Endodermal cell (in vitro differentiated cells): Measurements from ENCODE around the gene ABCD1. TPM values are rescaled to one million over a fixed set of nuclear protein-coding genes. Genes with fewer than 3 reads are reported as not detected.

Experiments used
- DNase-seq: peaks from one replicate; pipeline ENCODE4 v3.0.0-alpha.2; 2017
- H3K27ac ChIP-seq: 2 replicates; pipeline ENCODE4 v1.5.1; 2013; ENCODE audit warnings: mild to moderate bottlenecking, low read depth, low read length, moderate library complexity
- H3K27me3 ChIP-seq: 2 replicates; pipeline ENCODE4 v1.6.1; 2013; ENCODE audit warnings: mild to moderate bottlenecking, low read length, moderate library complexity; ENCODE audit not compliant: insufficient read depth, control insufficient read depth, poor library complexity, severe bottlenecking
- H3K36me3 ChIP-seq: 2 replicates; pipeline ENCODE4 v1.7.0; 2013; ENCODE audit warnings: mild to moderate bottlenecking, low read length, moderate library complexity; ENCODE audit not compliant: control insufficient read depth, insufficient read depth
- H3K4me1 ChIP-seq: one replicate; pipeline ENCODE4 v1.7.0; 2013; ENCODE audit warnings: low read length; ENCODE audit not compliant: control insufficient read depth, insufficient read depth
- H3K4me3 ChIP-seq: 2 replicates; pipeline ENCODE4 v1.5.1; 2013; ENCODE audit warnings: mild to moderate bottlenecking, low read length, moderate library complexity
- H3K9ac ChIP-seq: 2 replicates; pipeline ENCODE4 v1.6.1; 2013; ENCODE audit warnings: mild to moderate bottlenecking, low read length, moderate library complexity; ENCODE audit not compliant: poor library complexity, severe bottlenecking; ENCODE audit errors: extremely low read depth
- H3K9me3 ChIP-seq: 2 replicates; pipeline ENCODE4 v1.6.1; 2013; ENCODE audit warnings: mild to moderate bottlenecking, low read length, moderate library complexity; ENCODE audit not compliant: control insufficient read depth
- H3K27ac Mint-ChIP-seq: 2 replicates; pipeline ENCODE4 v1.8.0; 2020; ENCODE audit warnings: mixed read lengths
- H3K27me3 Mint-ChIP-seq: 2 replicates; pipeline ENCODE4 v1.8.0; 2021; ENCODE audit warnings: mild to moderate bottlenecking, mixed read lengths; ENCODE audit not compliant: insufficient read depth
- H3K36me3 Mint-ChIP-seq: 2 replicates; pipeline ENCODE4 v1.8.0; 2020; ENCODE audit warnings: low read depth, mixed read lengths
- H3K4me1 Mint-ChIP-seq: 2 replicates; pipeline ENCODE4 v1.8.0; 2020; ENCODE audit warnings: mixed read lengths
- H3K4me3 Mint-ChIP-seq: 2 replicates; pipeline ENCODE4 v1.8.0; 2020; ENCODE audit warnings: mild to moderate bottlenecking, moderate library complexity, mixed read lengths
- H3K9me3 Mint-ChIP-seq: 2 replicates; pipeline ENCODE4 v1.8.0; 2020; ENCODE audit warnings: mild to moderate bottlenecking, mixed read lengths
- CTCF ChIP-seq: fragments of 200-600 bp; sonication (generic); conservative IDR thresholded peaks from 2 replicates; pipeline ENCODE4 v1.5.0; 2021; ENCODE audit warnings: antibody characterized with exemption, mild to moderate bottlenecking
- WGBS, 2 experiments: methylation state at CpG; one replicate each; pipeline versions ENCODE4 v1.1.5 to v1.1.7; 2013; ENCODE audit warnings: missing lambda C conversion rate in 2 of 2, mixed read lengths in 1 of 2; ENCODE audit not compliant: insufficient coverage in 1 of 2, insufficient read length in 1 of 2; 5-methylcytosine and 5-hydroxymethylcytosine counted together
- total RNA-seq, 2 donors: library from RNA; stranded (reverse); fragmentation: NEBNext Ultra II Directional in 1 of 2; extraction: Animal tissue kit (Norgen Biotek cat#: 25700) in 1 of 2; gene quantifications; 2 replicates in 1 of 2; 3 replicates in 1 of 2; pipeline ENCODE4 v1.2.1, GENCODE V29; 2021

Gene ABCD1
- total RNA-seq, 2 donors from 2014 or later, result 17.9 to 18.2 TPM

- no peaks in the 10 kb centered on the region for H3K4me1 ChIP-seq
- no peaks in the 10 kb centered on the region for H3K4me1 Mint-ChIP-seq
- peaks cover 40% of the 10 kb centered on the region for H3K9me3 Mint-ChIP-seq
- no peak overlapping the region for H3K27ac Mint-ChIP-seq
- no peak for DNase-seq
- H3K9ac ChIP-seq, result no peak overlapping the region
- H3K4me3 Mint-ChIP-seq, result no peak overlapping the region
- no peak overlapping the region for H3K27ac ChIP-seq
- no peaks in the 10 kb centered on the region for H3K9me3 ChIP-seq
- no peaks in the 10 kb centered on the region for H3K36me3 ChIP-seq
- TF ChIP-seq CTCF, result no peak
- WGBS, 2 experiments, result 93% methylated on average over 6 to 24 of the region's 24 CpGs
- H3K27me3 ChIP-seq, result no peaks in the 10 kb centered on the region
- H3K36me3 Mint-ChIP-seq, result peaks cover 11% of the 10 kb centered on the region
- H3K27me3 Mint-ChIP-seq, result no peaks in the 10 kb centered on the region
- no peak overlapping the region for H3K4me3 ChIP-seq
Measured at GRCh38 chrX:153783378-153784013, 58.8 kb downstream of the ABCD1 start.

- H3K4me1 ChIP-seq, result no peaks in the 10 kb centered on the region
- no peaks in the 10 kb centered on the region for H3K27me3 ChIP-seq
- no peaks in the 10 kb centered on the region for H3K36me3 ChIP-seq
- Mint-ChIP-seq H3K27ac (no peak overlapping the region), H3K9me3 (peaks cover 47% of the 10 kb centered on the region), H3K4me1 (no peaks in the 10 kb centered on the region), H3K27me3 (no peaks in the 10 kb centered on the region), H3K36me3 (peaks cover 11% of the 10 kb centered on the region), H3K4me3 (no peak overlapping the region)
- no peak overlapping the region for H3K4me3 ChIP-seq
- no peak for DNase-seq
- WGBS, 2 experiments, result 95% methylated on average over 25 of the region's 27 CpGs; no CpG with 5 or more reads in 1 of the 2 experiments
- no peak for TF ChIP-seq CTCF
- no peak overlapping the region for H3K27ac ChIP-seq
- H3K9ac ChIP-seq, result no peak overlapping the region
- H3K9me3 ChIP-seq, result no peaks in the 10 kb centered on the region
Measured at GRCh38 chrX:153784325-153784967, 59.8 kb downstream of the ABCD1 start.

- DNase-seq, result no peak
- TF ChIP-seq CTCF, result no peak
- no peaks in the 10 kb centered on the region for H3K4me1 ChIP-seq
- Mint-ChIP-seq H3K9me3 (peaks cover 43% of the 10 kb centered on the region), H3K4me1 (peaks cover 2% of the 10 kb centered on the region), H3K36me3 (peaks cover 19% of the 10 kb centered on the region), H3K27ac (no peak overlapping the region), H3K4me3 (no peak overlapping the region), H3K27me3 (no peaks in the 10 kb centered on the region)
- H3K27me3 ChIP-seq, result no peaks in the 10 kb centered on the region
- H3K4me3 ChIP-seq, result no peak overlapping the region
- no peak overlapping the region for H3K27ac ChIP-seq
- H3K36me3 ChIP-seq, result no peaks in the 10 kb centered on the region
- WGBS, 2 experiments, result 96% methylated on average over 15 of the region's 15 CpGs; no CpG with 5 or more reads in 1 of the 2 experiments
- no peaks in the 10 kb centered on the region for H3K9me3 ChIP-seq
- no peak overlapping the region for H3K9ac ChIP-seq
Measured at GRCh38 chrX:153786669-153787068, 62.0 kb downstream of the ABCD1 start.
